Measurements from ENCODE around the gene LSAMP. TPM values are rescaled to one million over a fixed set of nuclear protein-coding genes. Genes with fewer than 3 reads are reported as not detected.

The LSAMP gene
- total RNA-seq, 1 experiment from 2014 or later, result not detected

DNA sequence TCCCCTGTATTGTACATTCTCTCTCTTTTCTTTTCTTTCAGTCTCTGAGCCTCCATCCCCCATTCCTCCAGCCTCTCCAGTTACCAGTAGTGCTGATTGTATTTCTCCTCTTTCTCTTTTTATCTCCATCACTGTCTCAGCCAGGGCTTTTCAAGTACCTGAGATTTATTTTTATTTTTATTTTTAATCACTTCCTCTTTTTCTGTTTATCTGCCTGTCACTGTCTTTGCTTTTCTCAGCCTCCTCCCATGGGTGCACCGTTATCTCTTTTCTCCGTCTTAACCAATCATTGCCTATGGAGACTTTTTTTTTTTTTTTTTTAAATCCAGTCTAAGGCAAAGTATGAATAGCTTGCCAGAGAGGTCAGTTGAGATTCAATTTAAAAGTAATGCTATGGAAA is 462.7 kb downstream of the LSAMP start:
- H3K27me3 Mint-ChIP-seq (ENCODE audit: insufficient read depth, unreplicated experiment), result peaks cover 8% of the 10 kb centered on the region
- TF ChIP-seq, protein P1, sequence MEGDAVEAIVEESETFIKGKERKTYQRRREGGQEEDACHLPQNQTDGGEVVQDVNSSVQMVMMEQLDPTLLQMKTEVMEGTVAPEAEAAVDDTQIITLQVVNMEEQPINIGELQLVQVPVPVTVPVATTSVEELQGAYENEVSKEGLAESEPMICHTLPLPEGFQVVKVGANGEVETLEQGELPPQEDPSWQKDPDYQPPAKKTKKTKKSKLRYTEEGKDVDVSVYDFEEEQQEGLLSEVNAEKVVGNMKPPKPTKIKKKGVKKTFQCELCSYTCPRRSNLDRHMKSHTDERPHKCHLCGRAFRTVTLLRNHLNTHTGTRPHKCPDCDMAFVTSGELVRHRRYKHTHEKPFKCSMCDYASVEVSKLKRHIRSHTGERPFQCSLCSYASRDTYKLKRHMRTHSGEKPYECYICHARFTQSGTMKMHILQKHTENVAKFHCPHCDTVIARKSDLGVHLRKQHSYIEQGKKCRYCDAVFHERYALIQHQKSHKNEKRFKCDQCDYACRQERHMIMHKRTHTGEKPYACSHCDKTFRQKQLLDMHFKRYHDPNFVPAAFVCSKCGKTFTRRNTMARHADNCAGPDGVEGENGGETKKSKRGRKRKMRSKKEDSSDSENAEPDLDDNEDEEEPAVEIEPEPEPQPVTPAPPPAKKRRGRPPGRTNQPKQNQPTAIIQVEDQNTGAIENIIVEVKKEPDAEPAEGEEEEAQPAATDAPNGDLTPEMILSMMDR (IDR thresholded peaks at IDR 0.05; ENCODE audit: insufficient read depth in 1 of 2, low read depth in 1 of 2, low read length in 1 of 2, severe bottlenecking in 1 of 2, unreplicated experiment in 1 of 2), result no peak
- H3K4me3 Mint-ChIP-seq (ENCODE audit: unreplicated experiment), result no peak overlapping the region
- POLR2A ChIA-PET, result no interaction called here
- Histone ChIP-seq H3K36me3 (ENCODE audit: control insufficient read depth, insufficient read depth, low read length) (no peaks in the 10 kb centered on the region), H3K27me3 (replicated peaks; ENCODE audit: control insufficient read depth, insufficient read depth, low read length) (no peaks in the 10 kb centered on the region), H3K4me3 (ENCODE audit: low read depth, low read length) (no peak overlapping the region), H3K9me3 (no peaks in the 10 kb centered on the region), H3K4me1 (no peaks in the 10 kb centered on the region)
- H3K36me3 Mint-ChIP-seq (ENCODE audit: insufficient read depth, unreplicated experiment), result no peaks in the 10 kb centered on the region
- H3K27ac Mint-ChIP-seq (ENCODE audit: unreplicated experiment), result no peak overlapping the region
- H3K4me1 Mint-ChIP-seq (ENCODE audit: low read depth, unreplicated experiment), result no peaks in the 10 kb centered on the region
- CTCF ChIA-PET, result no interaction called here
- intact Hi-C loops (cut with micrococcal nuclease; ENCODE audit: unreplicated experiment), result loop anchor here (10.0 kb wide), 1 partner anchor 142 kb away; no protein-coding TSS in a partner anchor
- no peaks in the 10 kb centered on the region for H3K9me3 Mint-ChIP-seq (ENCODE audit: unreplicated experiment)
- no peak for DNase-seq
- no TSS peak for BruUV-seq (replicated peaks)

DNA sequence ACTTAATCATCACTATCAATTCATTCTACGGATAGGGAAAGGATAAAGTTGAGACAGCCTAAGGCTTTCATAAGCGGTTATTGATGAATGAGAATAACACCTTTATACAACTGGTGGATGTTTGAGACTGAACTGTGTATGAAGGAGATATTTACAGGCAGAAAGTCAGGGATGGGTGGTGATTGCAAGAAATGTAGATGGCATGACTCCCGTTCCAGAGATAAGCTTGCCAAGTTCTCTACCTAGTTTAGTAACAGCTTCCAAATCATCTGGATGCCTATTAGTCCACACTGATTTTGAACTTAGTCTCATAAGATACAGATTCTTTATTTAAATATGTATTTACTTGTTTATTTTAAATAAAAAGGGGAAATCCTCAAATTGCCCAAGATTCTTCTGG is 463.2 kb downstream of the LSAMP start:
- Histone ChIP-seq H3K36me3 (ENCODE audit: control insufficient read depth, insufficient read depth, low read length) (no peaks in the 10 kb centered on the region), H3K4me3 (ENCODE audit: low read depth, low read length) (no peak overlapping the region), H3K4me1 (no peaks in the 10 kb centered on the region), H3K27me3 (replicated peaks; ENCODE audit: control insufficient read depth, insufficient read depth, low read length) (no peaks in the 10 kb centered on the region), H3K9me3 (no peaks in the 10 kb centered on the region)
- ChIA-PET CTCF (no interaction called here), POLR2A (no interaction called here)
- no TSS peak for BruUV-seq (replicated peaks)
- Mint-ChIP-seq H3K27me3 (ENCODE audit: insufficient read depth, unreplicated experiment) (peaks cover 8% of the 10 kb centered on the region), H3K36me3 (ENCODE audit: insufficient read depth, unreplicated experiment) (no peaks in the 10 kb centered on the region), H3K4me1 (ENCODE audit: low read depth, unreplicated experiment) (no peaks in the 10 kb centered on the region), H3K9me3 (ENCODE audit: unreplicated experiment) (no peaks in the 10 kb centered on the region), H3K27ac (ENCODE audit: unreplicated experiment) (no peak overlapping the region), H3K4me3 (ENCODE audit: unreplicated experiment) (no peak overlapping the region)
- intact Hi-C loops (cut with micrococcal nuclease; ENCODE audit: unreplicated experiment), result loop anchor here (10.0 kb wide), 1 partner anchor 143 kb away; no protein-coding TSS in a partner anchor
- TF ChIP-seq, protein P1 (IDR thresholded peaks at IDR 0.05; ENCODE audit: insufficient read depth in 1 of 2, low read depth in 1 of 2, low read length in 1 of 2, severe bottlenecking in 1 of 2, unreplicated experiment in 1 of 2), result no peak
- DNase-seq, result no peak

DNA sequence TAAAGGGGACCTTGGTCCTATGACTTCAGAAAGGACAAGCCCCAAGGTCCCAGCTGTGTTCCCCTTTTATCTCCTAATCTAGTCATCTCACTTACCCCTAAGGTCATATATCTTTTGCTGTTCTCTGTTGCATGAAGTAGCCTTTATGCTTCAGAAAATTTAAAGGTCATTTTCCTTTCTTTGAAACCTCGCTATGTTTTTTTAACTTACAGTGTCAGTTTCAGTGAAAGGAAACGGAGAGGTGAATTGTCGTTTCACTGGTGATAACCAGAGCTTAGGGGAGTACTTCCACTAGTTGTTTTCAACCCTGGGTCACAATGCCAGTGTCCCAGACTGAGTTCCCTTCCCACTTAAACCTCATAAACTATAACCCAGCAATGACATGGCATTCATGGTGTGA is 464.6 kb downstream of the LSAMP start:
- H3K9me3 ChIP-seq, result no peaks in the 10 kb centered on the region
- ChIA-PET CTCF (no interaction called here), POLR2A (no interaction called here)
- BruUV-seq (replicated peaks), result no TSS peak
- Mint-ChIP-seq H3K27ac (ENCODE audit: unreplicated experiment) (no peak overlapping the region), H3K4me1 (ENCODE audit: low read depth, unreplicated experiment) (peaks cover 5% of the 10 kb centered on the region), H3K9me3 (ENCODE audit: unreplicated experiment) (no peaks in the 10 kb centered on the region), H3K27me3 (ENCODE audit: insufficient read depth, unreplicated experiment) (peaks cover 8% of the 10 kb centered on the region), H3K36me3 (ENCODE audit: insufficient read depth, unreplicated experiment) (no peaks in the 10 kb centered on the region), H3K4me3 (ENCODE audit: unreplicated experiment) (no peak overlapping the region)
- H3K4me3 ChIP-seq (ENCODE audit: low read depth, low read length), result no peak overlapping the region
- TF ChIP-seq, protein P1 (IDR thresholded peaks at IDR 0.05; ENCODE audit: insufficient read depth in 1 of 2, low read depth in 1 of 2, low read length in 1 of 2, severe bottlenecking in 1 of 2, unreplicated experiment in 1 of 2), result no peak
- DNase-seq, result no peak
- no peaks in the 10 kb centered on the region for H3K27me3 ChIP-seq (replicated peaks; ENCODE audit: control insufficient read depth, insufficient read depth, low read length)
- 0 out of 2 replicates have a peak, but pooled peaks cover 1% of the 10 kb centered on the region for H3K4me1 ChIP-seq
- H3K36me3 ChIP-seq (ENCODE audit: control insufficient read depth, insufficient read depth, low read length), result no peaks in the 10 kb centered on the region
- intact Hi-C loops (cut with micrococcal nuclease; ENCODE audit: unreplicated experiment), result loop anchor here (10.0 kb wide), 1 partner anchor 144 kb away; no protein-coding TSS in a partner anchor

Data from Caco-2 (cell line).